Transverse colon (tissue), 4 donors: Measurements from ENCODE around the gene DLG4. TPM values are rescaled to one million over a fixed set of nuclear protein-coding genes. Genes with fewer than 3 reads are reported as not detected.

ENCODE experiments used
- DNase-seq: peaks from one replicate; pipeline ENCODE4 v3.0.0-alpha.2; 2019
- H3K27ac ChIP-seq, 4 donors: fragments of 200-600 bp; sonication (generic); 2 replicates each; pipeline ENCODE4 v1.5.1; 2016 to 2018; ENCODE audit warnings: inconsistent platforms in 4 of 4
- H3K27me3 ChIP-seq: fragments of 200-600 bp; sonication (generic); 2 replicates; pipeline ENCODE4 v1.5.1; 2017; ENCODE audit warnings: inconsistent platforms
- H3K36me3 ChIP-seq, 4 donors: fragments of 200-600 bp; sonication (generic); 2 replicates each; pipeline ENCODE4 v1.5.1; 2017 to 2019; ENCODE audit warnings: inconsistent platforms in 4 of 4
- H3K4me1 ChIP-seq, 4 donors: fragments of 200-600 bp; sonication (generic); 2 replicates each; pipeline ENCODE4 v1.5.1; 2017 to 2020; ENCODE audit warnings: inconsistent platforms in 4 of 4
- H3K4me3 ChIP-seq, 4 donors: fragments of 200-600 bp; sonication (generic); 1 replicate in 1 of 4; 2 replicates in 3 of 4; pipeline versions ENCODE4 v1.5.1 to v1.6.1; 2017 to 2019; ENCODE audit warnings: inconsistent platforms in 4 of 4
- H3K9me3 ChIP-seq, 2 donors: fragments of 200-600 bp; sonication (generic); 2 replicates each; pipeline ENCODE4 v1.5.1; 2017 to 2019; ENCODE audit warnings: inconsistent platforms in 2 of 2
- CTCF ChIP-seq, 5 experiments: fragments of 200-600 bp in 3 of 5; fragments of 450-650 bp in 2 of 5; sonication (generic) in 3 of 5; IDR thresholded peaks; 1 replicate in 2 of 5; 2 replicates in 3 of 5; pipeline ENCODE4 v1.5.1; 2016 to 2017; ENCODE audit warnings: antibody characterized with exemption in 5 of 5, inconsistent platforms in 3 of 5, mild to moderate bottlenecking in 2 of 5, moderate library complexity in 1 of 5
- EP300 ChIP-seq: sonication (generic); formaldehyde crosslinking; IDR thresholded peaks from one replicate; pipeline ENCODE4 v1.6.1; 2017; ENCODE audit warnings: antibody characterized with exemption, low read depth
- POLR2A ChIP-seq: fragments of 450-650 bp; IDR thresholded peaks from one replicate; pipeline ENCODE4 v1.6.1; 2016; ENCODE audit warnings: antibody characterized with exemption, mild to moderate bottlenecking, moderate library complexity
- POLR2AphosphoS5 ChIP-seq, 3 donors: sonication (generic); formaldehyde crosslinking; IDR thresholded peaks; one replicate each; pipeline ENCODE4 v1.6.1; 2016; ENCODE audit warnings: antibody characterized with exemption in 3 of 3
- WGBS, 2 donors: methylation state at CpG; one replicate each; pipeline ENCODE4 v1.1.5; 2018; ENCODE audit warnings: low coverage in 1 of 2; 5-methylcytosine and 5-hydroxymethylcytosine counted together
- in situ Hi-C, 4 donors: fragments of 200-750 bp; cut with MboI; loops; one replicate each; pipeline versions ENCODE4 v1.15.0 to v1.15.1; 2017; ENCODE audit warnings: low sequenced_read_pairs in 3 of 4, low pct_ligation_motif_present in 1 of 4, low pct_unique_long_range_greater_than_20kb in 1 of 4
- intact Hi-C: fragments of 100-400 bp; cut with DNase I; formaldehyde crosslinking; loops from one replicate; pipeline ENCODE4 v1.15.1; 2023; ENCODE audit warnings: low total_unique reads
- total RNA-seq, 4 donors: library from RNA; depleted of rRNA; stranded (reverse); fragments of >200 nt; gene quantifications; one replicate each; pipeline ENCODE4 v1.1.0, GENCODE V29; 2016

The DLG4 gene
- total RNA-seq, 4 donors from 2014 or later = 2.4 to 15.7 (median 6.1) TPM

- intact Hi-C loops (no loop called here), in situ Hi-C loops (loop anchor here in 1 of 4 donors (10.0 kb wide), 1 partner anchor 167 kb away; the partner anchor contains the start of gene SLC16A11)
- H3K4me3 ChIP-seq = no peak overlapping the region
- peaks cover 8 to 31% (median 26%) of the 10 kb centered on the region in 4 donors for H3K4me1 ChIP-seq
- H3K9me3 ChIP-seq = no peaks in the 10 kb centered on the region
- H3K27me3 ChIP-seq = no peaks in the 10 kb centered on the region
- H3K36me3 ChIP-seq = no peaks in the 10 kb centered on the region
- no peak overlapping the region for H3K27ac ChIP-seq
- WGBS, 2 donors = 27 to 43% methylated on average over 3 to 37 of the region's 37 CpGs
- no peak for TF ChIP-seq POLR2AphosphoS5 (IDR thresholded peaks at IDR 0.05)
- TF ChIP-seq CTCF (IDR thresholded peaks at IDR 0.05) = no peak
- TF ChIP-seq POLR2A = no peak
- TF ChIP-seq EP300 = no peak
- no peak for DNase-seq
Observed at GRCh38 chr17:7211491-7212273, 8.0 kb downstream of the DLG4 start.

GRCh38 chr17:7208754-7209460, 10.7 kb downstream of the DLG4 start:
- Histone ChIP-seq H3K36me3 (no peaks in the 10 kb centered on the region), H3K27ac (no peak overlapping the region), H3K9me3 (no peaks in the 10 kb centered on the region), H3K4me1 (peaks cover 7 to 21% (median 10%) of the 10 kb centered on the region in 4 donors), H3K4me3 (no peak overlapping the region), H3K27me3 (no peaks in the 10 kb centered on the region)
- 85 to 86% methylated on average over 4 to 9 of the region's 9 CpGs for WGBS, 2 donors
- no peak for DNase-seq
- in situ Hi-C loops = no loop called here
- no peak for TF ChIP-seq EP300
- no peak for TF ChIP-seq CTCF (IDR thresholded peaks at IDR 0.05)
- TF ChIP-seq POLR2AphosphoS5 (IDR thresholded peaks at IDR 0.05) = no peak
- no peak for TF ChIP-seq POLR2A
- intact Hi-C loops = no loop called here

GRCh38 chr17:7208027-7208571, 11.5 kb downstream of the DLG4 start:
- intact Hi-C loops = no loop called here
- in situ Hi-C loops = no loop called here
- Histone ChIP-seq H3K9me3 (no peaks in the 10 kb centered on the region), H3K4me3 (no peak overlapping the region), H3K36me3 (no peaks in the 10 kb centered on the region), H3K4me1 (peaks cover 3 to 15% (median 7%) of the 10 kb centered on the region in 4 donors), H3K27me3 (no peaks in the 10 kb centered on the region), H3K27ac (no peak overlapping the region)
- 66 to 100% methylated on average over 1 to 19 of the region's 21 CpGs for WGBS, 2 donors
- DNase-seq = no peak
- TF ChIP-seq POLR2A = no peak
- TF ChIP-seq EP300 = no peak
- no peak for TF ChIP-seq CTCF (IDR thresholded peaks at IDR 0.05)
- TF ChIP-seq POLR2AphosphoS5 (IDR thresholded peaks at IDR 0.05) = no peak
